GM19193 (cell line): Measurements from ENCODE around the gene DOK5.

Source experiments
- POLR2A ChIP-seq: IDR thresholded peaks from 4 replicates; pipeline ENCODE4 v1.6.1; 2011; ENCODE audit not compliant: insufficient read depth, insufficient read length; ENCODE audit errors: extremely low read depth

DOK5 gene

DNA sequence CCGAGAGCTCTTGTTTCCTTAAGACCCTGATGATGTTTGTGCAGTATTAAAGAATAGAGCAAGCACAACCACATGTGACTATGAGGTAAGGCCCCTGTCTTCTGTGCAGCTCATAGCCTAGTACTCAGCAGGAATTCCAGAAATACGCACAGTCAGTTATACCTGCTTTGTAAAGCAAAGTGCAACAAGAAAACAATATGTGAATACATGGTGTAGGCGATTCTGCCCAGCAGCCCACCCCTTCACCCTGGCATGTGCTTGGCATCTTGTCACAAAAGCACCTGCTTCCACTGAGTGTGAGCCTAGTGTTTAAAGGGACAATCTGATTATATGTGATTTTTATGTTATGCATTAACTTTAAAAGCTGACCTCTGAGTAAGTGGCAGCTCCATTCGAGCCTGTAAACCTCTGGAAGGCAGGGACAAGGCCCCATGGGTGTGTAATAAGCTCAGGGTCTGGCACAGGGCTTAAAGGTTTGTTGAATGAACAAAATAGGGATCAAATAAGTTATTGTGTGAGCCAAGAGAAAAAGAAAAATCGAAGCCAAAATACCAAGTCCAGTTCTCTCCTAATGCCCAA is 148.7 kb downstream of the DOK5 start:
- no peak for TF ChIP-seq POLR2A

DNA sequence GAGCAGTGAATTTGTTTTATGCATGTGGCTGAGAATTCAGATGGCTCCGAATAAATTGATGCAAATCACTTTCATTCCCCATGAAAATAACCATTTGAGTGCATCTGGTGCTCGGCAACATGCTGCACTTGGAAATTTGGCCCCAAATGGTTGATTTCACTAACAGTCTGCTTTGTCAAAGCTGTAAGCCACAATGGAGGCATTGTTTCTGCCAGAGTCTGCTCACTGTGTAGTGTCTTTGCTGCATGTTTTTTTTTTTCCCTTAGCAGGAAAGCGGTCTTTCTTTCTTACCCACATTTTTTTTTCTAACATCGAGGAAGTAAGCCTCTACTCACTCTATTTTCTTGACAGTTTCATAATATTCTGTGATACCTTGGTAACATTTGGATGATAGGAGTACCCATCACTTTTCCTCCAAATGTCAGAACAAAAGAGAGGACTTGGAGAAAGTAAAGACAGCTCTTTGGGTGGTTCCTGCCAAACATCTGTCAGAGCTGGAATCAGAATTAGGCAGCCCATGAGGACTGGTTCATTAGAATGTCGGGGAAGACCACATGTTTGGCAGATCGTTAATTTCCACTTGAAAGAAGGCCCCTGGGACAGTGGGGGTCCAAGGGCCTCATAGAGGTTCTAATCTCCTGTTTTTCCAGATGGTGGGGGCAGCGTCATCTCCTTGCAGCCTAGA is 149.5 kb downstream of the DOK5 start:
- no peak for TF ChIP-seq POLR2A

DNA sequence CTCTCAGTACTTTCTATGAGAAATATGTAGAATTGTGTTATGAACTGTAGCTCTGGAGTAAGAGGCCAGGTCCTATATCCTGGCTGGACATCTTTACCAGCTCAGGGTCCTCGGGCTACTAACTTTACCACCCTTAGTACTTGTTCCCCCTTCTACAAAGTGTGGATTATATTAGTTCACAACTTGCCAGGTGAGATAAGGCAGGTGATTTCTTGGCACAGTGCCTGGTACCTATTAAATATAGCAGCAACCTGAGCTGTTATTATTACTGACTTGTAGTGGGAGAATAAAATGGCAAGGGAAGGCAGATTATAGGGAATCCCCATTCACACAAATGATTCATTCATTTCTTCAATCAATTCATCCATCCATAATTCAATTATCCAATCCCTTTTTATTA is 150.1 kb downstream of the DOK5 start:
- no peak for TF ChIP-seq POLR2A

DNA sequence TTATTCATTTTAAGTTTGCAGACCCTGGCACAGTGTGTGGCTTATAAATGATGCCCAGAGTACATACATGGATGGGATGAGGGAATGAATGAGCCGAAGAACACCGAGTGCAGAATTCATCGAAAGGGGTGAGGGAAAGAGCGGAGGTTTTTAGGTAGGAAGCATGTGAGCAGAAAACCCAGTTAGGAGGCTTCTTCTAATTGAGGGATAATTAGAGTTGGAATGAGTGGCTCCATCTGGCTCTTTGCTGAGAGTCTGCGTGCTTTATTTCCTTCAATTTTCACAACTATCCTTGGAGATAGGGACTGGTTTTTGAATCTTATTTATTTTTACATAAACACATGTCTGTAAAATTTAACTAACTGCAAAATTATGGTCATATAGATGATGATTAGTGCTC is 150.7 kb downstream of the DOK5 start:
- no peak for TF ChIP-seq POLR2A

DNA sequence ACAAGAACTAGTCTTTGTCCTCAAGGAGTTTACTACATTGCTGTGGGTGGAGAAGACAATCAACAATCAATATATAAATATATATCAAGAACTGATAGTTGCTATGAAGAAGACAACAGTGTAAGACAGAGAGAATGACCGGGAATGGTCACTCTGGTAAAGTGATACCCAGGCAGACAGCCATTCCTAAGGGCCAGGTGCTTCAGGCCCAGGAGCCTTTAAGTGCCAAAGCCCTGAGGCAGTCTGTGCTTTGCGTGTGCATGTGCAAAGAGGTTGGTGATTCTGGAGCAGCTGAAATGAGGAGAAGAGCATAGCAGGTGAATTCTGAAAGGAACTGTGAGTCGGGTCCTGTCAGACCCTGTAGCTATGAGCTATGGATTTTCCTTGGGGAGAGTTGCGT is 154.2 kb downstream of the DOK5 start:
- TF ChIP-seq POLR2A, result no peak

DNA sequence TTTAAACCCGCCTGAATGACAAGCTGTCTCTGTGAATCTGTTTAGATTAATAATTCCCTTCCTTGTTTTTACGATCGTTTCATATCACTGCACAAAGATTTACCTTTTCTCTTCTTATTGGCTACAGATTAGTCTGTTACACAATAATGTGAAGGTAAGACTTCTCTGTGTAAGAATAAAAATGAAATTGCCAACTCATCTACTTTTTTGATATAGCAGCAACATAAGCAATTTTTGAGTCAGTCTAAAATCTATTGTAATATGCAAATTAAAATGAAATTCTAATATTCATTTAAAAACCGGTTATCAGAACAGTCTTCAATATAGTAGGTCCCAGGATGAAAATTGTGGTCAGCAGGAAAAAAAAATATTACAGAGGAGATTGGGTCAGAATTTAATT is 155.2 kb downstream of the DOK5 start:
- TF ChIP-seq POLR2A, result no peak

DNA sequence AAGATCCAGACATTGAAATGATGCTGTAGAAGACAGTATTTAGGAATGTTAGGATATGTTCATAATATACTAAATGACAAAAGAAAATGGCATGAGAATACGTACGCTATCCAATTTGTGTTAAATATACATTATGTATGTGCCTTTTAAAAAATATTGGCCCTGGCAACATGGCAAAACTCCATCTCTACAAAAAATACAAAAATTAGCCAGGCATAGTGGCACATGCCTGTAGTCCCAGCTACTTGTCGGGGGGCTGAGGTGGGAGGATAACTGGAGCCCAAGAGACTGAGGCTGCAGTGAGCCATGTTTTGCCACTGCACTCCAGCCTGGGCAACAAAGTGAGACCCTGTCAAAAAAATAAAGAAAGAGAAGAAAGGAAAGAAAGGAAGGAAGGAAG is 155.7 kb downstream of the DOK5 start:
- no peak for TF ChIP-seq POLR2A

DNA sequence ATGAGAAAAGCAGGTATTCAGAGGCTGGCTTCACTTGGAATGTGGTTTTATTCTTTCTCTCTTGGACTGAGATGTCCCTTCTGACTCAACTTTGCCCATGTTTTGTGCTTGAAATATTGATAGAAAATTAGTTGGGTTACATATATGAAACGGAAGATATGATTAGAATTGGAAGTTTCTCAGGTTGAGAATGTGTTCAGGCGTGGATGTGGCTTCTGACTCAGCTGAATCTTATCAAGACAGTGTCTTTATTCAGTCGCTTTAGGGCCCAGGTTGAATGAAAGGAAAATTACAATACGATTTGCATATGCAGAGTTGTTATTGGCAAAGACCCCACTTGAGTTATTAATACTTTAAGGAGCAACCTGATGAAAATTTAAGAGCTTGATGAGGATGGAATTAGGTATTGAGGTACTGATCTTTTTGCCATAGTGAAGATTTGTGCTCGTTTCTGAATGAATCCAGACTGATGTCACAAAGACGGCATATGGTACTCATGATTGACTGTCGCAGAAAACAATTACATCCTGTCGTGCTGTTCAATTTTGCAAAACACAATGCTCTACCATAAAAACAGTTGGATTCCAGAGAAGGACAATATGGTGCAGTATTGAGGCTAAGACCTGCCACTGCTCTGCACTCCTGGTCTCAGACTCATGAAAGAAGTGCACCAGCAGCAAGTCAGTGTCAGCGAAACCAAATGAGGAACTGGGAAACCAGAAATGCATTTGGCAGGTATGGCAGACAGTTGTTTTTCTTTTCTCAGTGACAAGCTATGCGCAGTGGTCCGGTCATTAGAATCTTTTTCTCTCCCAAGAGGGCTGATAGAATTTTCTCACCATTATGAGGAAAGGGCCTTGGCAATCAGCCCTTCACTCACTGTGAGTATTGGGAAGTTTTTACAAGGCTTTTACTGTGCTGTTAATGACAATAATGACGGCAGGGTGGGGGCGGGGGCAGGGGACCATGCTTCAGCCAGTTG is 158.3 kb downstream of the DOK5 start:
- no peak for TF ChIP-seq POLR2A

DNA sequence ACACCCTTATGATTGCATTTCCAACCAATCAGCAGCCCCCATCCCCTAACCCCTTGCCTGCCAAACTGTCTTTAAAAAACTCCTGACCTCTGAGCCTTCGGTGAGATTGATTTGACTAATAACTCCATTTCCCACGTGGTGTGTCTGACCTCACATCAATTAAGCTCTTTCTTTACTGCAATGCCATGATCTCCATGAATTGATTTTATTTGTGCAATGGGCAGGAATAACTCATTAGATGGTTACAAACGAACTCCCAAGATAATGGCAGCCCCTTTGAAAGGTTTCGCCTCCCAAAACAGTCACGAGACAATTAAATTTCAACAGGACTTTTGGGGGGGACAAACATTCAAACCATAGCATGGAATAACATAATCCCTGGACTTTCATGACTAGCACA is 161.2 kb downstream of the DOK5 start:
- no peak for TF ChIP-seq POLR2A

DNA sequence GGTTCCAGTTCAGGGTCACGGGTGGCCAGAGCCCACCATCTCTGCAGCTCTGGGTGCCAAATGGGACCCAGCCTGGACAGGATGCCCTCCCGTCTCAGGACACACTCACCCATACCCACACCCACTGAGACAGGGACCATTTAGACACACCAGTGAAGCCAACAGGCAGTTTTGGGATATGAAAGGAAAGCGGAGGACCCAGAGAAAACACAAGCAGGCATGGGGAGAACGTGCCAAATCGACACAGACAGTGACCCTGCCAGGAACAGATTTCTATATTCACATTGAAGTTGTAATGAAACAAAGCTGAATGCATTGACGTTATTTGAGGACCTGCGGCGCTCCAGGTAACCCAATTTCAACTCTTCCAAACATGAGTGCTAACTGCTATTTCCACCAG is 164.5 kb downstream of the DOK5 start:
- TF ChIP-seq POLR2A, result no peak

DNA sequence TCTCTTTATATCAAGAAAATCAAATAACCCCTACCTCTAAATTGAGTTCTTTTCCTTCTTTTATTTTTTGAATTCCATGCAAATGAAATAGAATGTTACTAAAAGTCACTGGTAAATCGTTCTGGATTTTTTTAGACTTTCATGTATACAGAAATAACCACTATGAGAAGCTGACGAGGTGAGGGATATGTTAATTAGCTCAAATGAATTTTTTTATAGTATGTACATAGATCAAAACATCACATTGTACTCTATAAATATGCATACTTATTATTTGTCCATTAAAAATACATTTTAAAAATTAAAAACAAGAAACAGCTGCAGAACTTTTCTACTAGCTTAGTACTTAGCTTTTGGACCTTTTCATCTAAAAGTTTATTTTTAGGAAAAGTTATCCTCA is 165.4 kb downstream of the DOK5 start:
- TF ChIP-seq POLR2A, result no peak

DNA sequence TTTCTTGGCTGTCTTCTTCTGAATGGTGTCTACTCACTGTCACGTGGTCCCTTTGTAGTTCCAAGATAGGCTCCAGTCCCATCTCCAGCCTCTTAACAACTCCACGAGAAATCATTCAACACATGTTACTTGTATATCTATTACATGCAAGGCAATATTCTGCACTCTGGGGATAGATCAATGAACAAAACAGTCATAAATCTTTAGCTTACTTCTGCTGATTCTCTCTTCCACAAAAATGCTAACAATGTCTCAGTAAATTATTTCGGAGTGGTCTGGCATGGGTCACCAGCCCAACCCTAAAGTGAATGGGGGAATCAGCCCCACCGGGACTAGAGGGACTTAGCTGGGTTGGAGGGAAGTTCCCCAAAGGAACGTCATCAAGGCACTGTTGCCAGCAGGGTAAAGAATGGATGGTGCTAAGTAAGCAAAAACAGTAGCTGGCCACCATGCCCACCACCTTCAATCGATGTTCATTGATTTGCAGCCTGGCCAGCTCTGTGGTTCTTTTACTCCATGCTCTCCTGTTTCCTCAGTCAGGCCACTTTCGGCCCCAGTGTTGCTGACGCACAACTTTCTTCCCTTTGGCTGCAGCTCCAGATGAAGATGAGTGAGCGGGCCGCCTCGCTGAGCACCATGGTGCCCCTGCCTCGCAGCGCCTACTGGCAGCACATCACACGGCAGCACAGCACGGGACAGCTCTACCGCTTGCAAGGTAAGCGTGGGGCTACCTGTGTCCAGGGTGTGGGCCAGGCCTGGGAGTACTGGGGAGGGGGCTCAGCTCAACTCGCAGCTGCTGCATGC is 167.7 kb downstream of the DOK5 start:
- TF ChIP-seq POLR2A, result no peak

DNA sequence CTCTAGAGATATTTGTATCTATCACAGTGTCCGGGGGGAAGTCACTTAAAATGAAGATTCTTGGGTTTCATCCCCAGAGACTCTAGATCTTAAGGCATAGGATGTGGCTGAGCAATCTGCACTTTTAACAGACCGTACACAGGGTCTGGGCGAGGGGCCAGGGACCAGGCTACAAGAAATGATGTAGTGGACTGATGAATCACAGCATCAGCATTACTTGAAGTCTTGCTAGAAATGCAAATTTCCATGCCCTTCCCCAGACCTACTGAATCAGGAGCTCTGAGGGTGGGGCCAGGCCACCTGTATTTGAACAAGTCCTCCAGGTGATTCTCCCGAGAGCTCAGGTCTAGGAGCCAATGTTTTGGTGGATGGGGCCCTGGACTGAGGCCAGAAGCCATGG is 168.4 kb downstream of the DOK5 start:
- TF ChIP-seq POLR2A, result no peak

DNA sequence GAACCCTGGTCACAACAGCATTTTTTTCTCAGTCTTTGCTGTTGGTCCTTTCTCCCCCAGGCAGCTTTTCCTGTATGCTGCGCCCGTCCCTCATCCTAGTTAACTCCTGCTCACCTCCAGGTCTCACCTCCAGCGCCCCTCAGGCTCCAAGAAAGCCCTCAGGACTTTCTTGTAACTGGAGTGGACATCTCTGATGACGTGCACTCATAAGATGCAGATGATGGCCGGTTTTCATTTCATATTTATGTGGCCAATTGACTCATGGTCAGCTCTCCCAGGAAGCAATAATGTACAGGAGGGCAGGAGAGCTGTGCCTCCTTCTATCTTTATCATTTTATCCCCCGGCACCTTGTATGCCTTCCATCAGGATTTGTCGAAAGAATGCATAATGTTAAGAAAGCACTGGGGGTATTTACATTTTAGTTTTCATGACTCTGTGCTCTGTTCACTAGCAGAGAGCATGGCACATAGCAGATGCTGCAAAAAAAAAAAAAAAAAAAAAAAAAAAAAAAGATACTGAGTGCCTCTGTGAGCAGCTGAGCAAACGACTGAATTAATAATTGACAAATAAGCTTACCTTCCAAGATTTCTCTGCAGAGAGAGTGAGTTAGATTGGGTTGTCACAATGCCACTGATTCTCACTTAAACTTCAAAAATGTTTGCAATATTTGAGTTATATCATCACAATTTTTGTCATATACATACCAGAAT is 170.2 kb downstream of the DOK5 start:
- TF ChIP-seq POLR2A, result no peak
